Right lobe of liver (tissue), 6 donors: ENCODE data around the gene CTSO. TPM values are rescaled to one million over a fixed set of nuclear protein-coding genes. Genes with fewer than 3 reads are reported as not detected.

Experiments
- ATAC-seq, 4 donors: fragments of 200-7000 bp; cut with Tn5 transposase; one replicate each; pipeline ENCODE4 v1.9.1; 2020; ENCODE audit warnings: mild to moderate bottlenecking in 4 of 4, moderate library complexity in 4 of 4
- DNase-seq, 3 donors: peaks; one replicate each; pipeline ENCODE4 v3.0.0-alpha.2; 2020
- H3K27ac ChIP-seq, 3 donors: fragments of 200-600 bp; one replicate each; pipeline ENCODE4 v1.8.0; 2022
- H3K27me3 ChIP-seq, 2 donors: fragments of 200-600 bp; one replicate each; pipeline ENCODE4 v1.8.0; 2022
- H3K36me3 ChIP-seq, 4 donors: fragments of 200-600 bp; sonication (generic) in 1 of 4; one replicate each; pipeline versions ENCODE4 v1.5.1 to v1.8.0; 2017 to 2022; ENCODE audit warnings: control low read depth in 1 of 4
- H3K4me1 ChIP-seq, 4 donors: fragments of 200-600 bp; sonication (generic) in 1 of 4; one replicate each; pipeline versions ENCODE4 v1.5.1 to v1.8.0; 2017 to 2022; ENCODE audit warnings: control low read depth in 1 of 4
- H3K4me3 ChIP-seq, 3 donors: fragments of 200-600 bp; one replicate each; pipeline ENCODE4 v1.8.0; 2022
- H3K9me3 ChIP-seq, 4 donors: fragments of 200-600 bp; sonication (generic) in 1 of 4; one replicate each; pipeline versions ENCODE4 v1.5.1 to v1.8.0; 2017 to 2022; ENCODE audit warnings: control low read depth in 1 of 4
- CTCF ChIP-seq, 4 donors: fragments of 200-600 bp in 3 of 4; fragments of 450-650 bp in 1 of 4; IDR thresholded peaks; one replicate each; pipeline versions ENCODE4 v1.5.1 to v1.8.0; 2016 to 2022; ENCODE audit warnings: antibody characterized with exemption in 4 of 4, mild to moderate bottlenecking in 2 of 4
- POLR2A ChIP-seq: fragments of 450-650 bp; IDR thresholded peaks from one replicate; pipeline ENCODE4 v1.6.1; 2017; ENCODE audit warnings: antibody characterized with exemption, mild to moderate bottlenecking
- WGBS: methylation state at CpG from one replicate; pipeline ENCODE4 v1.1.6; 2018; ENCODE audit warnings: low coverage, low lambda C conversion rate; ENCODE audit not compliant: insufficient coverage; ENCODE audit errors: missing lambda C conversion rate; 5-methylcytosine and 5-hydroxymethylcytosine counted together
- intact Hi-C, 2 donors: fragments of 100-400 bp; cut with DNase I; formaldehyde crosslinking; loops; one replicate each; pipeline versions ENCODE4 v1.11.2 to v1.14.1; 2022
- total RNA-seq, 6 experiments: library from RNA; depleted of rRNA in 2 of 6; stranded (reverse); fragments of >200 nt in 2 of 6; fragmentation: NEBNext Ultra II Directional in 3 of 6; extraction: Animal tissue kit (Norgen Biotek cat#: 25700) in 3 of 6; gene quantifications; one replicate each; pipeline versions ENCODE4 v1.1.0 to v1.2.4, GENCODE V29; 2016 to 2023
- donor health status: DM: no; HTN: yes; CAD: no.
- donor health status: DM: no; HTN: no; CAD: no.
- donor health status: DM: no; HTN: no; CAD: no.
- donor health status: DM: no; HTN: yes; CAD: no.
- donor health status: DM: no; HTN: yes; CAD: no.

CTSO gene
- total RNA-seq, 6 experiments from 2014 or later, result 23.8 to 44.7 (median 26.1) TPM

- 13% methylated on average over 3 of the region's 3 CpGs for WGBS
- intact Hi-C loops, result no loop called here
- Histone ChIP-seq H3K9me3 (no peaks in the 10 kb centered on the region), H3K27ac (peak overlapping the region; percentile 8 to 88 (median 82)), H3K4me3 (no peak overlapping the region), H3K36me3 (peaks cover 0 to 10% (median 5%) of the 10 kb centered on the region in 4 donors), H3K4me1 (peaks cover 0 to 41% (median 10%) of the 10 kb centered on the region in 4 donors), H3K27me3 (no peaks in the 10 kb centered on the region)
- DNase-seq (peak in 1 of 3 donors; percentile 76), ATAC-seq (peak; percentile 71 to 85 (median 82))
- TF ChIP-seq POLR2A (no peak), CTCF (IDR thresholded peaks at IDR 0.05) (no peak)
Observed at GRCh38 chr4:155924637-155925036, 29.0 kb downstream of the CTSO start.

- Histone ChIP-seq H3K4me1 (peaks cover 0 to 44% (median 9%) of the 10 kb centered on the region in 4 donors), H3K36me3 (peaks cover 0 to 41% (median 22%) of the 10 kb centered on the region in 4 donors), H3K4me3 (no peak overlapping the region), H3K27me3 (no peaks in the 10 kb centered on the region), H3K27ac (peak overlapping the region in 2 of 3 donors; percentile 23 to 41), H3K9me3 (no peaks in the 10 kb centered on the region)
- WGBS, result 17% methylated on average over 1 of the region's 1 CpG
- TF ChIP-seq POLR2A, result peak; percentile 9
- no peak for TF ChIP-seq CTCF (IDR thresholded peaks at IDR 0.05)
- peak in 3 of 4 donors; percentile 7 to 28 (median 14) for ATAC-seq
- intact Hi-C loops, result no loop called here
- DNase-seq, result peak in 1 of 3 donors; percentile 62
Observed at GRCh38 chr4:155921597-155921996, 32.1 kb downstream of the CTSO start.

GRCh38 chr4:155914782-155915181, 38.9 kb downstream of the CTSO start:
- TF ChIP-seq POLR2A (no peak), CTCF (IDR thresholded peaks at IDR 0.05) (no peak)
- DNase-seq (no peak), ATAC-seq (no peak)
- Histone ChIP-seq H3K27me3 (no peaks in the 10 kb centered on the region), H3K4me3 (no peak overlapping the region), H3K4me1 (peaks cover 0 to 34% (median 3%) of the 10 kb centered on the region in 4 donors), H3K9me3 (no peaks in the 10 kb centered on the region), H3K36me3 (peaks cover 0 to 91% (median 50%) of the 10 kb centered on the region in 4 donors), H3K27ac (peak overlapping the region in 1 of 3 donors; percentile 0)
- intact Hi-C loops, result no loop called here
- WGBS, result 63% methylated on average over 5 of the region's 5 CpGs

- Histone ChIP-seq H3K9me3 (no peaks in the 10 kb centered on the region), H3K4me3 (no peak overlapping the region), H3K27me3 (no peaks in the 10 kb centered on the region), H3K4me1 (peaks cover 0 to 32% (median 3%) of the 10 kb centered on the region in 4 donors), H3K36me3 (peaks cover 0 to 80% (median 39%) of the 10 kb centered on the region in 4 donors), H3K27ac (peak overlapping the region in 1 of 3 donors; percentile 21)
- WGBS, result 57% methylated on average over 1 of the region's 1 CpG
- intact Hi-C loops, result no loop called here
- no peak for TF ChIP-seq CTCF (IDR thresholded peaks at IDR 0.05)
- no peak for TF ChIP-seq POLR2A
- DNase-seq, result no peak
- no peak for ATAC-seq
Observed at GRCh38 chr4:155911905-155912304, 41.8 kb downstream of the CTSO start.
